NCI-H146 (cell line): Measurements from ENCODE around the gene DENND5A.
"Not testable (repeated sequence)": the region's sequence is repeated elsewhere in the genome, so short reads cannot be mapped to it uniquely, and the experiment has no call there.

ENCODE experiments used
- DNase-seq: peaks from one replicate; lab custom pipeline; 2025; lab: John Stamatoyannopoulos, UW

DENND5A gene

DNA sequence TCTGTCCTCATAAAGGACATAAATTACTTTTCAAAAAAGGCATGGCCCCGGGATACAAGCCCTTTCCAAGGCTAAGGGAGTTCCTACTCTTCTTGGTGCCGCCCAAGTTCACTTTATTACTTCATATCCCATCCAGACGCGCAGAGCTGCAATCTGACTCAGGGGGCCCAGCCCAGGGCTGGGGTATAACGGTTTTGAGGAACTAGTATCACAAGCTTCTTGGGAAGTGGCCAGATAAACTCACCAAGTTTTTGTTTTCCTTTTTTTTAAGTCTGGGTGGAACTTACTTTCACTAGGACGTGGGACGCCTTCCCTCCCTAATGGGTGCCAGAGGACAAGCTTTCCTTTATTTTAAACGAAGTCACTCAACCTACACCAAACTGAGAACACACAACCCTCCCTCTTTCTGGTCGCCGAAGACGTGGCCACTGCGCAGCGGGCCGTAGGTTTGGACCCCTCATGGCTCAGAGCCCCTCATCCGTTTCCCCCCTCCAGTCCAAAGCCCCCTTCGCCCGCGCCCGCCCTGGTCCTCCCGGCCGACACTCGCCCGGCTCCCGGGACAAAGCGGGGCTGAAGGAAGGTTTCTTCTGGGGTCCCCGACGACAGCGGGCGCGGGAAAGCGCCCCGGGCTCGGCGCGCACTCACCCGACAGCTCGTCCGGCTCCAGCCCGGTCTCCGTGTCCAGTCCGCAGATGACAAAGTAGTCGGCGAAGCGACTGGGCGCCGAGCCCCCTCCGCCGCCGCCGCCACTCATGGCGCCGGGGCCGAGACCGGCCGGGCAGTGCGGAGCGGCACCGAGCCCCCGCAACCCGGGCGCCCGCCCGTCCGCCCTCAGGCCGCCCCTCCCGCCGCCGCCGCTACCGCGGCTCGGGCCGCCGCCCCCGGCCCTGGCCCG, 587 bp downstream of the DENND5A start:
- DNase-seq: peak; percentile 50

DNA sequence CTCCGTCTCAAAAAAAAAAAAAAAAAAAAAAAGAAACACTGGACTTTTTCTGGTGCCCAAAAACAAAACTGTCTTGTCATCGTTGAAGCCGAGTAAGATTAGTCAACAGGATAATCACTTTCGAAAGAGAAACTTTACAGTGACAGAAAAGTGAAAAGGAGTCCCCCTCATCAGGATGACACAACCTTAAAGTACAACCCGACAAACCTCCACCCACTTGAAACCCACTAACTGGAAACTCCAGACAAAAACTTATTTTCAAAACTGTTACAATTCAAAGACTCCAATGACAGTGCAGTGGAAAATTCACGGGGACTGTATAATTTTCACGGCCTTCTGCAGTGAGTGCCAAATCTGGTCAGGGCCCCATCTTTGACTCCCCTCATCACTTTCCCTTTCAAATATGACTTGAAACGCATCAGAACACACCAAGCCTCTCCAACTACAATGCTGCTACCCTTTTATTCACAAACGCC, 1.3 kb downstream of the DENND5A start:
- DNase-seq: no peak

DNA sequence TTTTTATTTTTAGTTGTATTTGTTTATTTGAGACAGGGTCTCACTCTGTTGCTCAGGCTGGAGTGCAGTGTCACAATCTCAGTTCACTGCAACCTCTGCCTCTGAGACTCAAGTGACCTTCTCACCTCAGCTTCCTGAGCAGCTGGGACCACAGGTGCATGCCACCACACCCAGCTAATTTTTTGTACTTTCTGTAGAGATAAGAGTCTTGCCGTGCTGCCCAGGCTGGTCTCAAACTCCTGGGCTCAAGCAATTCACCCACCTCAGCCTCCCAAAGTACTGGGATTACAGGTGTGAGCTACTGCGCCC, 4.4 kb downstream of the DENND5A start:
- not testable (repeated sequence) for DNase-seq

DNA sequence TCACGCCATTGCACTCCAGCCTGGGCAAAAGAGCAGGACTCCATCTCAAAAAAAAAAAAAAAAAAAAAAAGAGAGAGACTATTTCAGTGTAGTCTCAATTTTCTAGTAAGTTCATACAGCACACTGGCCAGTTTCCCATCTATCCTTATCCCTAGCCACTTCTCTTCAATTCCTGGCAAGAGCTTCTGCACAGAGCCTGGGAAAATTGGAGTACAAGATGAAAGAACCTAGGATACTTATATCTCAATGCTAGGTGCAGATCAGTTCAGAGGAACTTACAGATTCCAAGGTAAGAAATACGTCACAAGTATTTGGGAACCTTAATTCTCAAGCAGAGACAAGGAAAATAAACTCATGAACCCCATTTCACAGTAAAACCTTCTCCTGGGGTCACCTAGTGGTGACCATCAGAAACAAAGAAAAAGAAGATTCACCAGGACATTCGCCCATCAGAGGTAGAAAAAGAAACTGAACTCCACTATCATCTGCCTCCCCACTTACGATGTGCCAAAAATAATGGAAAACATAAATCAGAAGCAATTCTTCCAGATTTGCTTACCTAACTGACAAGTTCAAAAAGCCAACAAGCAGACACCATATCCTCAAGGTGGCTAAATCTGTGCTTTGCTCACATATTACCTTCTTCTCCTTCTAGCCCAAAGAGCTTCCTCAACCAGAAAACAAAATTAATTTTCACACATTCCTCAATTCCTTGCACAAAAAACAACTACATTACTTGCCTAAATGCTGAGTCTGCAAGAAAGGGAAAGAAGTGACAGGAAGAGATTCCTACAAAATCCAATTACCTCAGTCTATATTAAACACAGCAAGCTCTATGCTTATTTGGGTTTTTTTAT, 4.9 kb downstream of the DENND5A start:
- DNase-seq: no peak

DNA sequence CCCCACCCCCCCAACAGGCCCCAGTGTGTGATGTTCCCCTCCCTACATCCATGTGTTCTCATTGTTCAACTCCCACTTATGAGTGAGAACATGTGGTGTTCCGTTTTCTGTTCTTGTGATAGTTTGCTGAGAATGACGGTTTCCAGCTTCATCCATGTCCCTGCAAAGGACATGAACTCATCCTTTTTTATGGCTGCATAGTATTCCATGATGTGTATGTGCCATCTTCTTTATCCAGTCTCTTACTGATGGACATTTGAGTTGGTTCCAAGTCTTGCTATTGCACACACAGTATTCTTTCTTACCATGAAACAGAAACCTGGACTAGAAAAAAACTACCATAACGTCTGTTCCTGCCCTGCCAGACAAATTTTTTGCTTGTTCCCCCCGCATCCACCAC, 6.9 kb downstream of the DENND5A start:
- not testable (repeated sequence) for DNase-seq

DNA sequence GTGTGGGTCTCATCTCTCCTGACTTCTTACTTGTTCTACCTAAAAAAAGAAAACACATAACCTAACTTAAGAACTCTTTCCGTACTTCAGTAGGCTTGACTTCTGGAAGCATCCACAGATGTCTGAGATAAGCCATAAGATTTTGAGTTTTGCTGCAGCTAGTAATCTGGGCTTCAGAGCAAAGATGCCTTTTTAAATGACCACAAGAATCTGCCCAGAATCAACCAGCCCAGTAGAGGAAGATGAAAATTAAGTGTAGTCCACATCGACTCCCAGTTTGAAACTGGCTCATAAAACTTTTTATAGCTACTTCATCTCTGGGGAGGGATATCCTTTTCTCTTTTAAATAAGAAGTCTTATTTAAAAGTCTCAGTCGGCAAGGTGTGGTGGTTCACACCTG, 10.7 kb downstream of the DENND5A start:
- DNase-seq: no peak

DNA sequence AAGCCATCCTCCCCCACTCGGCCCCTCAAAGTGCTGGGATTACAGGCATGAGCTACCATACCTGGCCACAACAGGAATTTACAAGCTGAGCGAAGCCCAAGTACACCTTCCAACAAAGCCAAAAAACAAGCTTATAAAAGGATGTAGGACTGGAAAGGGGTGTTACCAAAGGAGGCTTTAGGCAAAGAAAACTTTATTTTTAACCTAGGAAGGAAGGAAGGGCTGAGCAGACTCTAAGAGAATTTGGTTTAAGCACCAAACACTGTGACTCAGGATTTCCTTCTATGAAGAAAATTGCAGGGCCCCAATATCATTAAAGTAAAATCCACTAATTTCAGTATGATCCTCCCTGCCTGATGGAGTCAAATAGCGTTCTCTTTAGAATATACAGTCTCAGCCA, 12.1 kb downstream of the DENND5A start:
- DNase-seq: no peak

DNA sequence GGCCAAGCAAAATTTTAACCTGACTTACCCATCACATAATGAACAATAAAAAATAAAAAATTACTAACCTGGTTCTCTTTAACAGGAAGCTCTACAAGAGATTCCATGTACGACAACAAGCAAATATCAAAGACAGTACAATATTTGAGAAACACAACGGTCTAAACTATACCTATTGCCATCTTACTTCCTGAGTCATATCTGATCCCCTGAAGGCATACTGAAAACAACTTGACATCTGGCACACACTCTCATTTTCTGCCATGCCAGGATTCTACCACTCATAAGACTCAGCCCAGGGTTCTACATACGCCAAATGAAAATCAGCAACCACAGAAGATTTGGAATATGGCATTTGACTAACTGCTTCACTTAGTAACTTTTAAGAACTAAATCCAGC, 13.8 kb downstream of the DENND5A start:
- no peak for DNase-seq

DNA sequence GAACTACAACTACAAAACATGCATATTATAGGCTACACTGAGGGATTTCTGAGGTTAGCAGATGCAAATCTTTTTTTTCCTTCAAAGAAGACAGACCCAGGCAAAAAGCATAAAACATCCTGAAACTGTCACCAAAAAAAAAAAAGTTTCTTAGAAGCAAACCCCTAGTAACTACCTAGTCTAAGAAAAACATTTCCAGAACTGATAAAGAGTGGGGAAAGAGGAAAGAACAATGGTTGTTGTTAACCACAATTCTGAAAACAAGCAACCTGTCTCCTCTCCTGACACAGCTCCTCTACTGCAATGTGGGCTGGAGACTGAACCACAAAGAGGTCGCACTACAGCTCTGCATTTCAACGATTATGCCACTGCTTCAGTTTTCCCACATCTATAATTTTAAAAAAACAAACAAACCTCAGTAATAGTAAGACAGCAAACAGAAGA, 15.0 kb downstream of the DENND5A start:
- DNase-seq: no peak

DNA sequence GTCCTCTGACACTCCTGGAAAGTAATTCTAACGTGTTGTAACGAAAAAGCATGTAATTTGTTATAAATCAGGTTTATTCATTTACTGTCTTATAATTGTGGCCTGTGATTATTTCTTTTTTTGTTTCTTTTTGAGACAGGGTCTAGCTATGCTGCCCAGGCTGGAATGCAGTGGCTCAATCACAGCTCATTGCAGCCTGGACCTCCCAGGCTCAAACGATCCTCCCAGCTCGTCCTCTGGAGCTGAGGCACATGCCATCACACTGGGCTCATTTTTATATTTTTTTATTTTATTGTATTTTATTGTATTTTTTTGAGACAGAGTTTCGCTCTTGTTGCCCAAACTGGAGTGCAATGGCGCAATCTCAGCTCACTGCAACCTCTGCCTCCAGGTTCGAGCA, 15.9 kb downstream of the DENND5A start:
- no peak for DNase-seq

DNA sequence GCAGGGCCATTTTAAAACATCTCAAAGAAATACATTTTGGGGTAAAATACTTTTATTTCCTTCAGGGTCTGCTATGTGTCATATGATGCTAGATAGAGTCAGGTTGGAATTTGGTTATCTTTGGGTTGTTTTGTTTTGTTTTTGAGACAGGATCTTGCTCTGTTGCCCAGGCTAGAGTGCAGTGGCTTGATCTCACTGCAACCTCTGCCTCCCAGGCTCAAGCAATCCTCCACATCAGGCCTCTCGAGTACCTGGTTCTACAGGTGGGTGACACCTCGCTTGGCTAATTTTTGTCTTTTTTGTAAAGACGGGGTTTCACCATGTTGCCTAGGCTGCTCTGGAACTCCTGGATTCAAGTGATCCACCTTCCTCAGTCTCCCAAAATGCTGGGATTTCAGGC, 17.3 kb downstream of the DENND5A start:
- DNase-seq: no peak

DNA sequence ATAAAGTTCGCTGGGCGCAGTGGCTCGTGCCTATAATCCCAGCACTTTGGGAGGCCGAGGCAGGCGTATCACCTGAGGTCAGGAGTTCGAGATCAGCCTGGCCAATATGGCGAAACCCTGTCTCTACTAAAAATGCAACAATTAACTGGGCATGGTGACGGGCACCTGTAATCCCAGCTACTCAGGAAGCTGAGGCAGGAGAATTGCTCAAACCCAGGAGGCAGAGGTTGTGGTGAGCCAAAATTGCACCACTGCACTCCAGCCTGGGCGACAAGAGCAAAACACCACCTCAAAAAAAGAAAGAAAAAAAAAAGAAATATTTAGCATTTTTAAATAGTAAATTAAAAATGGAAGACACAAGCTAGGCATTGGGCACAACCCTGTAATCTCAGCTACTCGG, 28.9 kb downstream of the DENND5A start:
- not testable (repeated sequence) for DNase-seq

DNA sequence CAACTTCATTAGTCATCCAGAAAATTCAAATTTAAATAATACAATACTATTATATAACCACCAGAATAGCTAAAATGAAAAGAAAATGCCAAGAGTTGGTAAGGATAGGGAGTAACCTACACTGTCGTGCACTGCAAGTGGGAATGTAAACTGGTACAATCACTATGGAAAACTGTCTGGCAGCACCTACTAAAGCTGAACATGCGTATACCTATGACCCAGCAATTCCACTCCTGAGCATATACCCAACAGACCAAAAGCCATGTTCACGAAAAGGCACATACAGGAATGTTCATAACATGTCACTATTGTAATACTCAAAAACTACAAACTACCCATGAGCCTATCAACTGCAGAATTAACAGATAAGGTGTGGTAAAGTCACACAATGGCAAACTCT, 32.7 kb downstream of the DENND5A start:
- DNase-seq: no peak

DNA sequence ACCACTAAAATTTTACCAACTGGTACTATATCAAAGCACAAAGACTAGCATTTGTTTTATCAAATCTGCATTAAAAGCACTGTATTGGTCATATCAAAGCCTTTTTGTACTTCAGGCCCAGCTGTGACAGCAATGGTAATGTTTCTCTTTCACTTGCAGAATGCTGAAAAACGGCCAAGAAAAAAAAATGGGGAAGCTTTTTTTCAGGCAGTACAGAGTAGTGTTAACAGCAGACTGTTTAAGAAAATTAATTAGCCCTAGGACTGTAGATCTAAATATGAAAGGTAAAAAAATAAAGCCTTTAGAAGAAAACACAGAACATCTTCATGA, 33.3 kb downstream of the DENND5A start:
- DNase-seq: no peak

DNA sequence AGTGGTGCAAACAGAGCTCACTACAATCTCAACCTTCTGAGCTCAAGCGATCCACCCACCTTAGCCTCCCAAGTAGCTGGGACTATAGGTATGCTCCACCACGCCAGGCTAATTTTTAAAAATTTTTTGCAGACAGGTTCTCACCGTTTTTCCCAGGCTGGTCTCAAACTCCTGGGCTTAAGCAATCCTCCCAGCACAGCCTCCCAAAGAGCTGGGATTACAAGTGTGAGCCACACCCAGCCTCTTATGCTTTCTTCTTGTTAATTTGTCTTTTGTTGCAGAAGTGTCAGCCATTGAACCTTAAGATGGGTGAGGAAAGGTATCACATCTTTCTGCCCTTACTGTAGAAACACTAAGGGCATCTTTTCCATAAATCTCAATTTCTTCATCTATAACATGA, 34.9 kb downstream of the DENND5A start:
- no peak for DNase-seq

DNA sequence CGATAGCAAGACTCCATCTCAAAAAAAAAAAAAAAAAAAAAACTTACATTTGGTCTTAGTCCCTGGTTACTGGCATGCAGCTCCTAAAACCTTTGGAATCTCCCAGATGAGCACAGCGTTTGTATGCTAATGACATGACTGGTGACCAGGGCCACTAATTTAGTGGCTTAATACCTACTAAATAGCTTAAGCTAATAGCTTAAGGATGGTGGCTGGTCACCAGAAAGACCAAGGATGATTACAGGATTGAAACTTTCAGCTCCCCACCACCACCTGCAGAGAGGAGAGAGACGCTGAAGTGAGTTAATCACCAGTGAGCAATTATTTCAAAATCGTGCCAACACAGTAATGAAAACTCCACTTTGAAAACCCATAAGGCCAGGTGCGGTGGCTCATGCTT, 37.1 kb downstream of the DENND5A start:
- DNase-seq: peak; percentile 10

DNA sequence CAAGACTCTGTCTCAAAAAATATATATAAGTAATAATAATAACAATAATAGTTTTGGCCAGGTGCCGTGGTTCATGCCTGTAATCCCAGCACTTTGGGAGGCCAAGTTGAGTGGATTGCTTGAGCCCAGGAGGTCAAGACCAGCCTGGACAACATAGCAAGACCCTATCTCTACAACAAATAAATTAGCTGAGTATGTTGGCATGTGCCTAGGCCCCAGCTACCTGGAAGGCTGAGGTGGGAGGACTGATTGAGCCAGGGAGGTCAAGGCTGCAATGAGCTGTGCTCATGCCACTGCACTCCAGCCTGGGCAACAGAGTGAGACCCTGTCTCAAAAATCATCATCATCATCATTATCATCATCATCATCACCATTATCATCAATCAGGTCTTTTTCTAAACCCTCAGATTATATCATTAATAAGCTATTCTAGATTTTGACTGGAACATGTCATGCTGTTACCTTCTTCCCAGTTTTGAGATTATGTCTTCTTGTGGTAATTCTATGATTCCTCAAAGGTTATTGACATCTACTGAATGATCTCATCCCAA, 39.3 kb downstream of the DENND5A start:
- DNase-seq: no peak

DNA sequence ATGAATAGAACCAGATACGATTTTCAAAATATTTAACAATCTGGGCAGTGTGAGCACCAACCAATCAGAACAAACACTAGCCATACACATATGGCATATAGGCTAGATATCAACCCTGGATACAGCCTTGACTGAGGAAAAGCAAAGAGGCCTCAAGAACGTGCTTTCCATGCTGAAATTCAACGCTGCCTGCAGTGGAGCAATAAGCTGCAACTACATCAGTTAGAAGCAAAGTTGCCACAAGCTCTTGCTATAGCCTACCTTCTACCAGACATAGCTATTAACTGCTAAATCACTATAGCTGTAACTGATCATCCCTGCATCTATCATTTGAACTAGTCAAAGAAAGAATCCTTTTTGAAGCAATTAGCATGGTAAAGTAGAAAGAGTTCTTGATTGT, 42.5 kb downstream of the DENND5A start:
- no peak for DNase-seq

DNA sequence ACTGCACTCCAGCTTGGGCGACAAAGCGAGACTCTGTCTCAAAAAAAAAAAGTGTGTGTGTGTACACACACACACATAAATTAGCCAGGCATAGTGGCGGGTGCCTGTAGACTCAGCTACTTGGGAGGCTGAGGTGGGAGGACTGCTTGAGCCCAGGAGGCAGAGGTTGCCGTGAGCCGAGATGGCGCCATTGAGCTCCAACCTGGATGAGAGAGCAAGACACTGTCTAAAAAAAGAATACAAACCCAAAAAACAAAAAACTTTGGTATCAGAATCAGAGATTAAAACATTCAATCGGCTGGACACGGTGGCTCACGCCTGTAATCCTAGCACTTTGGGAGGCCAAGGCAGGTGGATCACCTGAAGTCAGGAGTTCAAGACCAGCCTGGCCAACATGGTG, 44.3 kb downstream of the DENND5A start:
- not testable (repeated sequence) for DNase-seq

DNA sequence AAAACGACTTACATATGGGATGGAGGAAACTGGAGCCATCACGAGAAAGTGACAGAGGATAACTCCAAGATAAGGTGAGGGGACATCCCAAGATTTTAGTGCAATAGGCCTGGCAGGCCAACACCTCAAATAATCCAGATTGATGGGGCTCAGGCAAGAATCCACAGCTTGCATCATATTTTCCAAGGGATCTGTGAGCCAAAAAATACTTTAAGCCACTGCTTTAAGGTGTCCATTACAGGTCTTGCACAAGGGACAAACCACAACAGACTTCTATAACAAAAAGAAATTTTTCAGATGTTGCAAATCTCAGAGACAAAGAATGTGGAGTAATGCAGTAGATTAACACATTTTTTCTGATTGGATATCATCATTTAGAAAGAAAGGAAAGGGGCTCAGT, 45.6 kb downstream of the DENND5A start:
- no peak for DNase-seq

DNA sequence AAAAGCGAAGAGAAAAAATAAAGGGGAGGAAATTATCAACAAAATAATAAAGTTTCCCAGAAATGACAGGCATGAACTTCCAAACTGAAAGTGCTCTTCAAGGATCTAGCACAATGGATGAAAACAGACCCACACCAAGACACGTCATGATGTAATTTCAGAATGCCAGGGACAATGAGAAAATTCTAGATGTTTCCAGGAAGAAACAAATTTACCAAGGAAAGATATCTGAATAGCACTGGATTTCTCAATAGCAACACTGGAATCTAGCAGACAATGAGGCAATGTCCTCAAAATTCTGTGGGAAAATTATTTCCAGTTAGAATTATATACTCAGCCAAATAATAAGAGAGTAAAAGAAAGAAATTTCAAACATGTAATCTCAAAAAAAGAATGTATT, 46.0 kb downstream of the DENND5A start:
- DNase-seq: no peak

DNA sequence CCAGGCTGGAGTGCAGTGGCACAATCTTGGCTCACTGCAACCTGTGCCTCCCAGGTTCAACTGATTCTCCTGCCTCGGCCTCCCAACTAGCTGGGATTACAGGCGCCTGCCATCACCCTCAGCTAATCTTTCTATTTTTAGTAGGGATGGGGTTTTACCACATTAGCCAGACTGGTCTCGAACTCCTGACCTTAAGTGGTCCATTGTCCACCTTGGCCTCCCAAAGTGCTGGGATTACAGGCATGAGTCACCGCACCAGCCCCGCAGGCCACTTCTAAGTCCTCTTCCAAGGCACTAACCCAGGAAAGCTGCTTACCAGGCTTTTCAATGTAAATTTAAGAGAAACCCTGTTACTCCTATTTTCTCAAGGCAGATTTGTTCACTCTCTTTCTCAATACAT, 50.4 kb downstream of the DENND5A start:
- no peak for DNase-seq

DNA sequence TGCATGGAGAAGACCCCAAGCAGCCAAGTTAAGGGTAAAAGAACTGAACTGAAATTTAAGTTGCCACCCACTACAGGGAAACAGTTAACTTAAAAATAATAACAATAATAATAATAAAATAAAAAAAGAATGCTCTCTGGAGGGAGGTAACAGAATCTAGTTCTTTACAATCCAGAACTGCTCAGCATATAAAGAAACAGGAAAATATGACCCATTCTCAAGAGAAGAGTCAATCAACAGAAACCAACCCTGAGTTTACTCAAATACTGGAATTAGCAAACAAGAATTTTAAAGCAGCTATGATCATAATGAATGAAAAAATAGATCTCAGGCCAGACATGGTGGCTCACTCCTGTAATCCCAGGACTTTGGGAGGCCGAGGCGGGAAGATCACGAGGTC, 53.8 kb downstream of the DENND5A start:
- DNase-seq: no peak
